Measurements from ENCODE around the gene ARHGAP24.

DNA sequence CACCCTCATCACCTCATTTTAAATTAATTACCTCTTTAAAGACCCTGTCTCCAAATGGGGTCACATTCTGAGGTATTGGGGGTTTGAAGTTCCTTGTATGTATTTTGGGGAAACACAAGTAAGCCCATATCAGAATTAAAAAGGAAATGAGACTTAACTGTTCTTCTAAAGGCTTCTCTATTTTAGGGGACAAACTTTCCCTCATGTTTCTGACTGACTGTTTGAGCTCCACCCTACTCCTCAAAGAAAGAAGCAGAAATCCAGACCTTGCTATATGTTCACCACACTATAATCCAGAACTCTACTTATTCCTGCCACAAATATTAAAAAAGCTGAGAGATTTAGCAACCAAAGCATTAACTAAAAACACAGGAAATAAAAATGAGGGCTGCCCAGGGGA is 258.8 kb downstream of the ARHGAP24 start:
- TF ChIP-seq, protein P1, sequence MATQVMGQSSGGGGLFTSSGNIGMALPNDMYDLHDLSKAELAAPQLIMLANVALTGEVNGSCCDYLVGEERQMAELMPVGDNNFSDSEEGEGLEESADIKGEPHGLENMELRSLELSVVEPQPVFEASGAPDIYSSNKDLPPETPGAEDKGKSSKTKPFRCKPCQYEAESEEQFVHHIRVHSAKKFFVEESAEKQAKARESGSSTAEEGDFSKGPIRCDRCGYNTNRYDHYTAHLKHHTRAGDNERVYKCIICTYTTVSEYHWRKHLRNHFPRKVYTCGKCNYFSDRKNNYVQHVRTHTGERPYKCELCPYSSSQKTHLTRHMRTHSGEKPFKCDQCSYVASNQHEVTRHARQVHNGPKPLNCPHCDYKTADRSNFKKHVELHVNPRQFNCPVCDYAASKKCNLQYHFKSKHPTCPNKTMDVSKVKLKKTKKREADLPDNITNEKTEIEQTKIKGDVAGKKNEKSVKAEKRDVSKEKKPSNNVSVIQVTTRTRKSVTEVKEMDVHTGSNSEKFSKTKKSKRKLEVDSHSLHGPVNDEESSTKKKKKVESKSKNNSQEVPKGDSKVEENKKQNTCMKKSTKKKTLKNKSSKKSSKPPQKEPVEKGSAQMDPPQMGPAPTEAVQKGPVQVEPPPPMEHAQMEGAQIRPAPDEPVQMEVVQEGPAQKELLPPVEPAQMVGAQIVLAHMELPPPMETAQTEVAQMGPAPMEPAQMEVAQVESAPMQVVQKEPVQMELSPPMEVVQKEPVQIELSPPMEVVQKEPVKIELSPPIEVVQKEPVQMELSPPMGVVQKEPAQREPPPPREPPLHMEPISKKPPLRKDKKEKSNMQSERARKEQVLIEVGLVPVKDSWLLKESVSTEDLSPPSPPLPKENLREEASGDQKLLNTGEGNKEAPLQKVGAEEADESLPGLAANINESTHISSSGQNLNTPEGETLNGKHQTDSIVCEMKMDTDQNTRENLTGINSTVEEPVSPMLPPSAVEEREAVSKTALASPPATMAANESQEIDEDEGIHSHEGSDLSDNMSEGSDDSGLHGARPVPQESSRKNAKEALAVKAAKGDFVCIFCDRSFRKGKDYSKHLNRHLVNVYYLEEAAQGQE (IDR thresholded peaks at IDR 0.05; ENCODE audit: insufficient read depth in 1 of 2, low read depth in 2 of 2, low read length in 1 of 2) = no peak
- TF ChIP-seq POLR2AphosphoS5 (IDR thresholded peaks at IDR 0.05; ENCODE audit: low read depth, low read length) = no peak
- TF ChIP-seq, protein P2, sequence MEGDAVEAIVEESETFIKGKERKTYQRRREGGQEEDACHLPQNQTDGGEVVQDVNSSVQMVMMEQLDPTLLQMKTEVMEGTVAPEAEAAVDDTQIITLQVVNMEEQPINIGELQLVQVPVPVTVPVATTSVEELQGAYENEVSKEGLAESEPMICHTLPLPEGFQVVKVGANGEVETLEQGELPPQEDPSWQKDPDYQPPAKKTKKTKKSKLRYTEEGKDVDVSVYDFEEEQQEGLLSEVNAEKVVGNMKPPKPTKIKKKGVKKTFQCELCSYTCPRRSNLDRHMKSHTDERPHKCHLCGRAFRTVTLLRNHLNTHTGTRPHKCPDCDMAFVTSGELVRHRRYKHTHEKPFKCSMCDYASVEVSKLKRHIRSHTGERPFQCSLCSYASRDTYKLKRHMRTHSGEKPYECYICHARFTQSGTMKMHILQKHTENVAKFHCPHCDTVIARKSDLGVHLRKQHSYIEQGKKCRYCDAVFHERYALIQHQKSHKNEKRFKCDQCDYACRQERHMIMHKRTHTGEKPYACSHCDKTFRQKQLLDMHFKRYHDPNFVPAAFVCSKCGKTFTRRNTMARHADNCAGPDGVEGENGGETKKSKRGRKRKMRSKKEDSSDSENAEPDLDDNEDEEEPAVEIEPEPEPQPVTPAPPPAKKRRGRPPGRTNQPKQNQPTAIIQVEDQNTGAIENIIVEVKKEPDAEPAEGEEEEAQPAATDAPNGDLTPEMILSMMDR (IDR thresholded peaks at IDR 0.05) = no peak
